Endothelial cell of umbilical vein (primary cell): Measurements from ENCODE around the gene ELOB. TPM values are rescaled to one million over a fixed set of nuclear protein-coding genes. Genes with fewer than 3 reads are reported as not detected.

Source experiments
- BruUV-seq: library from RNA; stranded (reverse); fragments of 400-500 nt; replicated peaks from 2 replicates; lab custom pipeline; 2021; lab: Mats Ljungman, UMichigan
- CTCF ChIA-PET: fragments of 300-600, 350-600 bp; sonication (Branson Sonifier 250); formaldehyde crosslinking; loops from one replicate; lab custom pipeline; 2021; ENCODE audit warnings: antibody characterized with exemption, inconsistent platforms; lab: Charles Lee
- POLR2A ChIA-PET: fragments of 300-600, 350-600 bp; sonication (Branson Sonifier 250); formaldehyde crosslinking; loops from one replicate; lab custom pipeline; 2021; ENCODE audit warnings: antibody characterized with exemption, inconsistent platforms; lab: Charles Lee
- DNase-seq: peaks from one replicate; pipeline ENCODE4 v3.0.0-alpha.2; 2011; ENCODE audit warnings: low read depth, low spot score
- FAIRE-seq: peaks from 2 replicates; lab custom pipeline; 2011; peaks lifted over from hg19 to GRCh38; lab: Jason Lieb, UNC
- H2AFZ ChIP-seq: 2 replicates; pipeline ENCODE4 v1.6.0; 2012; ENCODE audit warnings: low read depth, low read length, control low read depth, inconsistent platforms
- H3K27ac ChIP-seq: 2 replicates; pipeline ENCODE4 v1.5.1; 2011; ENCODE audit warnings: low read depth, mild to moderate bottlenecking, control low read depth, low read length, moderate library complexity; ENCODE audit not compliant: insufficient read depth
- H3K27me3 ChIP-seq, 2 experiments: 2 replicates each; pipeline versions ENCODE4 v1.6.0 to v1.6.1; 2011; ENCODE audit warnings: low read length in 2 of 2, mixed read lengths in 1 of 2; ENCODE audit not compliant: control insufficient read depth in 2 of 2, insufficient read depth in 2 of 2
- H3K36me3 ChIP-seq, 2 experiments: 2 replicates in 1 of 2; 3 replicates in 1 of 2; pipeline ENCODE4 v1.5.1; 2011; ENCODE audit warnings: low read length in 2 of 2, mild to moderate bottlenecking in 1 of 2, moderate library complexity in 1 of 2; ENCODE audit not compliant: control insufficient read depth in 2 of 2, insufficient read depth in 2 of 2; ENCODE audit errors: extremely low read depth in 1 of 2
- H3K4me1 ChIP-seq: 3 replicates; pipeline ENCODE4 v1.5.1; 2011; ENCODE audit warnings: mild to moderate bottlenecking, low read length; ENCODE audit not compliant: control insufficient read depth, insufficient read depth; ENCODE audit errors: extremely low read depth
- H3K4me2 ChIP-seq: 2 replicates; pipeline ENCODE4 v1.6.1; 2011; ENCODE audit warnings: low read length, control low read depth, mixed read lengths; ENCODE audit not compliant: insufficient read depth
- H3K4me3 ChIP-seq, 3 experiments: fragments of 200-600 bp in 1 of 3; sonication (generic), shearing (Covaris generic) in 1 of 3; replicated peaks in 1 of 3; 2 replicates each; pipeline ENCODE4 v1.5.1; 2011 to 2016; ENCODE audit warnings: control low read depth in 3 of 3, low read length in 3 of 3, mild to moderate bottlenecking in 2 of 3, inconsistent platforms in 1 of 3, low read depth in 1 of 3, moderate library complexity in 1 of 3; ENCODE audit not compliant: insufficient read depth in 1 of 3
- H3K79me2 ChIP-seq: 2 replicates; pipeline ENCODE4 v1.6.0; 2012; ENCODE audit warnings: low read length, inconsistent platforms; ENCODE audit not compliant: control insufficient read depth, insufficient read depth
- H3K9ac ChIP-seq: replicated peaks from 2 replicates; pipeline ENCODE3; 2011; ENCODE audit warnings: low read length, control low read depth; ENCODE audit not compliant: insufficient read depth; ENCODE audit errors: extremely low read depth
- H3K9me1 ChIP-seq: replicated peaks from 3 replicates; pipeline ENCODE4 v1.6.0; 2011; ENCODE audit warnings: mild to moderate bottlenecking, low read length; ENCODE audit not compliant: control insufficient read depth, insufficient read depth; ENCODE audit errors: extremely low read depth
- H3K9me3 ChIP-seq: replicated peaks from 2 replicates; pipeline ENCODE4 v1.5.1; 2012; ENCODE audit warnings: low read length, inconsistent platforms; ENCODE audit not compliant: control insufficient read depth, insufficient read depth
- H4K20me1 ChIP-seq: replicated peaks from 2 replicates; pipeline ENCODE3; 2011; ENCODE audit warnings: mild to moderate bottlenecking, low read length; ENCODE audit not compliant: control insufficient read depth, insufficient read depth; ENCODE audit errors: extremely low read depth
- EZH2 ChIP-seq: IDR thresholded peaks from 2 replicates; pipeline ENCODE4 v1.6.1; 2012; ENCODE audit warnings: borderline replicate concordance, low read depth, mild to moderate bottlenecking, moderate library complexity, low read length, inconsistent platforms; ENCODE audit not compliant: severe bottlenecking
- FOS ChIP-seq: IDR thresholded peaks from 2 replicates; pipeline ENCODE4 v1.6.1; 2011; ENCODE audit warnings: mild to moderate bottlenecking, low read length, moderate library complexity, borderline replicate concordance; ENCODE audit not compliant: insufficient read depth
- GATA2 ChIP-seq: IDR thresholded peaks from 2 replicates; pipeline ENCODE4 v1.7.0; 2011; ENCODE audit warnings: low read depth, mild to moderate bottlenecking, moderate library complexity, mixed read lengths, low read length; ENCODE audit not compliant: insufficient read length, insufficient read depth
- JUN ChIP-seq: IDR thresholded peaks from 2 replicates; pipeline ENCODE4 v1.6.1; 2011; ENCODE audit warnings: borderline replicate concordance, low read depth; ENCODE audit not compliant: insufficient read length, insufficient read depth
- MAX ChIP-seq: IDR thresholded peaks from 2 replicates; pipeline ENCODE4 v1.6.1; 2011; ENCODE audit not compliant: insufficient read depth, insufficient read length
- MYC ChIP-seq: IDR thresholded peaks from one replicate; pipeline ENCODE4 v1.6.1; 2011; ENCODE audit warnings: mild to moderate bottlenecking, low read depth, low read length
- POLR2A ChIP-seq: IDR thresholded peaks from 2 replicates; pipeline ENCODE4 v1.6.1; 2012; ENCODE audit warnings: low read depth, mild to moderate bottlenecking, control low read depth, low read length
- POLR2AphosphoS5 ChIP-seq: IDR thresholded peaks from 2 replicates; pipeline ENCODE4 v1.6.1; 2012; ENCODE audit warnings: low read depth, mild to moderate bottlenecking, control low read depth, low read length, moderate library complexity; ENCODE audit not compliant: insufficient read depth
- dilution Hi-C: fragments of 300-500 bp; cut with MboI; formaldehyde crosslinking; loops from one replicate; pipeline ENCODE4 v1.15.0; 2019; ENCODE audit warnings: low sequenced_read_pairs; ENCODE audit not compliant: extremely low pct_ligation_motif_present
- intact Hi-C: fragments of 100-400 bp; cut with micrococcal nuclease; formaldehyde crosslinking; loops from one replicate; pipeline ENCODE4 v1.10.0; 2022
- polyA plus RNA-seq, 4 experiments: library from polyadenylated mRNA; depleted of rRNA in 3 of 4; stranded (reverse) in 3 of 4; unstranded in 1 of 4; fragments of >200 nt; gene quantifications; 2 replicates each; pipeline versions ENCODE4 v1.2.1 to v1.2.3, GENCODE V29; 2011 to 2012; ENCODE audit warnings: missing spikeins in 1 of 4
- total RNA-seq: library from RNA; stranded (reverse); gene quantifications from 2 replicates; pipeline ENCODE4 v1.2.3, GENCODE V29; 2021
- TF ChIP-seq, protein P1 (sequence below), 2 donors: IDR thresholded peaks; 1 replicate in 1 of 2; 2 replicates in 1 of 2; pipeline ENCODE4 v1.5.1; 2011; ENCODE audit warnings: low read length in 2 of 2, mild to moderate bottlenecking in 2 of 2, moderate library complexity in 2 of 2, control low read depth in 1 of 2, inconsistent platforms in 1 of 2, low read depth in 1 of 2; ENCODE audit not compliant: insufficient read depth in 1 of 2; ENCODE audit errors: extremely low read depth in 1 of 2

ELOB gene
- total and polyA plus RNA-seq, 2 donors (not counting 3 experiments of a cell fraction or from before 2014, with no cell fraction given): 251 to 848 TPM

- Histone ChIP-seq H3K36me3 (no peaks in the 10 kb centered on the region), H2AFZ (no peak overlapping the region), H3K4me2 (no peak overlapping the region), H3K4me3 (no peak overlapping the region), H3K79me2 (no peaks in the 10 kb centered on the region), H3K9me3 (no peaks in the 10 kb centered on the region), H3K4me1 (no peaks in the 10 kb centered on the region), H4K20me1 (no peaks in the 10 kb centered on the region), H3K9me1 (no peaks in the 10 kb centered on the region), H3K27ac (no peak overlapping the region), H3K27me3 (peaks cover 5 to 12% of the 10 kb centered on the region in 2 experiments), H3K9ac (no peak overlapping the region)
- DNase-seq (no peak), FAIRE-seq (no peak)
- BruUV-seq: no TSS peak
- CTCF ChIA-PET: interaction anchor here (0.7 to 1.1 kb wide), 2 partner anchors 9 to 12 kb away, joined by 4 to 5 read pairs; no protein-coding TSS in a partner anchor
- POLR2A ChIA-PET: no interaction called here
- TF ChIP-seq JUN: no peak
- no peak for TF ChIP-seq EZH2
- no peak for TF ChIP-seq MYC
- TF ChIP-seq, protein P1, sequence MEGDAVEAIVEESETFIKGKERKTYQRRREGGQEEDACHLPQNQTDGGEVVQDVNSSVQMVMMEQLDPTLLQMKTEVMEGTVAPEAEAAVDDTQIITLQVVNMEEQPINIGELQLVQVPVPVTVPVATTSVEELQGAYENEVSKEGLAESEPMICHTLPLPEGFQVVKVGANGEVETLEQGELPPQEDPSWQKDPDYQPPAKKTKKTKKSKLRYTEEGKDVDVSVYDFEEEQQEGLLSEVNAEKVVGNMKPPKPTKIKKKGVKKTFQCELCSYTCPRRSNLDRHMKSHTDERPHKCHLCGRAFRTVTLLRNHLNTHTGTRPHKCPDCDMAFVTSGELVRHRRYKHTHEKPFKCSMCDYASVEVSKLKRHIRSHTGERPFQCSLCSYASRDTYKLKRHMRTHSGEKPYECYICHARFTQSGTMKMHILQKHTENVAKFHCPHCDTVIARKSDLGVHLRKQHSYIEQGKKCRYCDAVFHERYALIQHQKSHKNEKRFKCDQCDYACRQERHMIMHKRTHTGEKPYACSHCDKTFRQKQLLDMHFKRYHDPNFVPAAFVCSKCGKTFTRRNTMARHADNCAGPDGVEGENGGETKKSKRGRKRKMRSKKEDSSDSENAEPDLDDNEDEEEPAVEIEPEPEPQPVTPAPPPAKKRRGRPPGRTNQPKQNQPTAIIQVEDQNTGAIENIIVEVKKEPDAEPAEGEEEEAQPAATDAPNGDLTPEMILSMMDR (IDR thresholded peaks at IDR 0.05; ENCODE audit: extremely low read depth in 1 of 2, insufficient read depth in 1 of 2, low read depth in 1 of 2, low read length in 2 of 2): no peak
- TF ChIP-seq GATA2: no peak
- TF ChIP-seq POLR2A: no peak
- TF ChIP-seq FOS: no peak
- TF ChIP-seq POLR2AphosphoS5: no peak
- TF ChIP-seq MAX: no peak
- intact Hi-C loops: no loop called here
- dilution Hi-C loops: no loop called here
These were observed 22.8 kb upstream of the ELOB start for GRCh38 chr16:2799859-2800226.
